Liver (tissue), 9 donors: ENCODE measurements around the gene PDK4. TPM values are rescaled to one million over a fixed set of nuclear protein-coding genes. Genes with fewer than 3 reads are reported as not detected.

ENCODE experiments used
- DNase-seq: peaks from one replicate; pipeline ENCODE4 v3.0.0-alpha.2; 2017; ENCODE audit warnings: low spot score
- H3K27ac ChIP-seq, 2 donors: one replicate each; pipeline ENCODE4 v1.7.0; 2013; ENCODE audit warnings: inconsistent platforms in 2 of 2, low read length in 2 of 2, control low read depth in 1 of 2, low read depth in 1 of 2, mild to moderate bottlenecking in 1 of 2
- H3K27me3 ChIP-seq, 4 donors: one replicate each; pipeline versions ENCODE4 v1.6.1 to v1.7.0; 2013; ENCODE audit warnings: low read length in 3 of 4, inconsistent platforms in 1 of 4, mild to moderate bottlenecking in 1 of 4, moderate library complexity in 1 of 4; ENCODE audit not compliant: control insufficient read depth in 4 of 4, insufficient read depth in 4 of 4
- H3K36me3 ChIP-seq, 4 donors: one replicate each; pipeline versions ENCODE4 v1.6.1 to v1.7.0; 2013; ENCODE audit warnings: low read length in 3 of 4, mild to moderate bottlenecking in 3 of 4, low read depth in 1 of 4, moderate library complexity in 1 of 4; ENCODE audit not compliant: control insufficient read depth in 4 of 4, insufficient read depth in 3 of 4
- H3K4me1 ChIP-seq, 4 donors: one replicate each; pipeline versions ENCODE4 v1.6.1 to v1.7.0; 2013; ENCODE audit warnings: low read length in 3 of 4, mild to moderate bottlenecking in 3 of 4, moderate library complexity in 1 of 4; ENCODE audit not compliant: control insufficient read depth in 4 of 4, insufficient read depth in 4 of 4
- H3K4me3 ChIP-seq, 3 donors: one replicate each; pipeline versions ENCODE4 v1.6.1 to v1.7.0; 2013; ENCODE audit warnings: low read length in 3 of 3, control low read depth in 1 of 3, low read depth in 1 of 3, mild to moderate bottlenecking in 1 of 3
- H3K9ac ChIP-seq, 2 donors: one replicate each; pipeline ENCODE4 v1.7.0; 2013; ENCODE audit warnings: low read length in 2 of 2, mild to moderate bottlenecking in 2 of 2, moderate library complexity in 2 of 2, control low read depth in 1 of 2, low read depth in 1 of 2
- H3K9me3 ChIP-seq, 4 donors: one replicate each; pipeline versions ENCODE4 v1.6.1 to v1.7.0; 2013; ENCODE audit warnings: low read length in 3 of 4; ENCODE audit not compliant: control insufficient read depth in 4 of 4
- EGR1 ChIP-seq, 2 donors: IDR thresholded peaks; 2 replicates each; pipeline ENCODE4 v1.6.1; 2016 to 2018; ENCODE audit warnings: antibody characterized with exemption in 2 of 2, low read depth in 2 of 2
- FOXA2 ChIP-seq: IDR thresholded peaks from 2 replicates; pipeline ENCODE4 v1.6.1; 2016; ENCODE audit warnings: antibody characterized with exemption
- GABPA ChIP-seq, 2 donors: IDR thresholded peaks in 1 of 2; conservative IDR thresholded peaks in 1 of 2; 2 replicates each; pipeline ENCODE4 v1.6.1; 2016; ENCODE audit warnings: antibody characterized with exemption in 2 of 2, mild to moderate bottlenecking in 1 of 2, moderate library complexity in 1 of 2
- HNF4A ChIP-seq, 2 donors: conservative IDR thresholded peaks; 2 replicates each; pipeline ENCODE4 v1.6.1; 2016; ENCODE audit warnings: antibody characterized with exemption in 2 of 2, mild to moderate bottlenecking in 2 of 2
- NR2F2 ChIP-seq: IDR thresholded peaks from 2 replicates; pipeline ENCODE4 v1.6.1; 2016; ENCODE audit warnings: antibody characterized with exemption
- RXRA ChIP-seq, 2 donors: IDR thresholded peaks; 2 replicates each; pipeline ENCODE4 v1.6.1; 2017 to 2018; ENCODE audit warnings: antibody characterized with exemption in 2 of 2, mild to moderate bottlenecking in 1 of 2
- TAF1 ChIP-seq: conservative IDR thresholded peaks from 2 replicates; pipeline ENCODE4 v1.6.1; 2016; ENCODE audit warnings: antibody characterized with exemption, mild to moderate bottlenecking
- WGBS: extraction: QIAGEN DNeasy Blood & Tissue Kit; methylation state at CpG from one replicate; pipeline ENCODE4 v1.1.7; 2013; 5-methylcytosine and 5-hydroxymethylcytosine counted together
- polyA plus RNA-seq, 2 donors: library from polyadenylated mRNA; stranded (reverse) in 1 of 2; unstranded in 1 of 2; fragments of 200-250 nt in 1 of 2; fragments of >200 nt in 1 of 2; fragmentation: Nextera tagmentation in 1 of 2; extraction: Ambion mirVana in 1 of 2; gene quantifications; one replicate each; pipeline versions ENCODE4 v1.2.1 to v1.2.3, GENCODE V29; 2013 to 2015
- total RNA-seq, 2 donors: library from RNA; depleted of rRNA; stranded (reverse); fragments of >200 nt; gene quantifications; one replicate each; pipeline ENCODE4 v1.2.3, GENCODE V29; 2014
- TF ChIP-seq, protein P1 (sequence below): IDR thresholded peaks from 2 replicates; pipeline ENCODE4 v1.6.1; 2016; ENCODE audit warnings: antibody characterized with exemption, mild to moderate bottlenecking
- TF ChIP-seq, protein P2 (sequence below): IDR thresholded peaks from 2 replicates; pipeline ENCODE4 v1.6.1; 2016; ENCODE audit warnings: antibody characterized with exemption
- TF ChIP-seq, protein P3 (sequence below): IDR thresholded peaks from 2 replicates; pipeline ENCODE4 v1.6.1; 2016; ENCODE audit warnings: antibody characterized with exemption
- donor health status: healthy.
- donor health status: healthy.
- donor health status: healthy.
- donor health status: healthy.
- donor health status: healthy.

Gene PDK4
- total and polyA plus RNA-seq, 4 donors: 6.3 to 116 (median 50.0) TPM

DNA sequence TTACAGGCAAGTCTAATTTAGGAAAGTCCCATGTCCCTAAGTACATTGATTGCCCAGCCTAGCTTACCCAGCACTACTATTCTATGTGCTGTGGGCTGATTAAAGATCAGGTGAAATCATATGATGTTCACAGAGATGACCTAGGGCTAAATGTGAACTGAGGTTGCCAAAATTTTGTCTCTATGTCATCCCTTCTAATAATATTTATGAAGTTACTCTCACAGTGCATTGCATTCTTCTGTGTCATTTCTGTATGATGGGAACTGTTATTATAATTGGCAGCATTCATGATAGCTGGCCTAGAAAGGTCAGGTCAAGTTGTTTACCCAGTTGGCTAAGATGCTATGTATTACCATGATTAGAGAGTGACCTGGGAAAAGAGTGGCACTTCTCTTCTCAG is 2.8 kb upstream of the PDK4 start (continued):
- TF ChIP-seq, protein P1, sequence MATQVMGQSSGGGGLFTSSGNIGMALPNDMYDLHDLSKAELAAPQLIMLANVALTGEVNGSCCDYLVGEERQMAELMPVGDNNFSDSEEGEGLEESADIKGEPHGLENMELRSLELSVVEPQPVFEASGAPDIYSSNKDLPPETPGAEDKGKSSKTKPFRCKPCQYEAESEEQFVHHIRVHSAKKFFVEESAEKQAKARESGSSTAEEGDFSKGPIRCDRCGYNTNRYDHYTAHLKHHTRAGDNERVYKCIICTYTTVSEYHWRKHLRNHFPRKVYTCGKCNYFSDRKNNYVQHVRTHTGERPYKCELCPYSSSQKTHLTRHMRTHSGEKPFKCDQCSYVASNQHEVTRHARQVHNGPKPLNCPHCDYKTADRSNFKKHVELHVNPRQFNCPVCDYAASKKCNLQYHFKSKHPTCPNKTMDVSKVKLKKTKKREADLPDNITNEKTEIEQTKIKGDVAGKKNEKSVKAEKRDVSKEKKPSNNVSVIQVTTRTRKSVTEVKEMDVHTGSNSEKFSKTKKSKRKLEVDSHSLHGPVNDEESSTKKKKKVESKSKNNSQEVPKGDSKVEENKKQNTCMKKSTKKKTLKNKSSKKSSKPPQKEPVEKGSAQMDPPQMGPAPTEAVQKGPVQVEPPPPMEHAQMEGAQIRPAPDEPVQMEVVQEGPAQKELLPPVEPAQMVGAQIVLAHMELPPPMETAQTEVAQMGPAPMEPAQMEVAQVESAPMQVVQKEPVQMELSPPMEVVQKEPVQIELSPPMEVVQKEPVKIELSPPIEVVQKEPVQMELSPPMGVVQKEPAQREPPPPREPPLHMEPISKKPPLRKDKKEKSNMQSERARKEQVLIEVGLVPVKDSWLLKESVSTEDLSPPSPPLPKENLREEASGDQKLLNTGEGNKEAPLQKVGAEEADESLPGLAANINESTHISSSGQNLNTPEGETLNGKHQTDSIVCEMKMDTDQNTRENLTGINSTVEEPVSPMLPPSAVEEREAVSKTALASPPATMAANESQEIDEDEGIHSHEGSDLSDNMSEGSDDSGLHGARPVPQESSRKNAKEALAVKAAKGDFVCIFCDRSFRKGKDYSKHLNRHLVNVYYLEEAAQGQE: no peak
- TF ChIP-seq, protein P2, sequence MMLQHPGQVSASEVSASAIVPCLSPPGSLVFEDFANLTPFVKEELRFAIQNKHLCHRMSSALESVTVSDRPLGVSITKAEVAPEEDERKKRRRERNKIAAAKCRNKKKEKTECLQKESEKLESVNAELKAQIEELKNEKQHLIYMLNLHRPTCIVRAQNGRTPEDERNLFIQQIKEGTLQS: no peak

DNA sequence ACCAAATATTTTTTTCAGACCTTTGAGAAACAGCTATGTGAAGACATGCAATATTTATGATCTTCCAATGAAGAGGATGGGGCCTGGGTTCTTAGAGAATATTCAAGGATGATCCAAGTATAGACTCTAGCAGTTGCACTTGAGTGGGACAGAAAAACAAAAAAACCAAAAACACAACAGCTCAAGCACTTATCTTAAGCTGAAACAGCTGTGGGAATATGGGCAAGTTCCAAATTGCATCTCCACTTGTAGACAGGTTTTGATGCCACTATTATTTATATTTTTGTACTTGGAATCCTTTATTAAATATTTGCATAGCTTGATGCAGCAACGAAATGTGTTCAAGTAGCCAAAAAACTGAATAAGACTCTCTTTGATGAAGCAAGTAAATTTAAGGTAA is 2.2 kb upstream of the PDK4 start:
- 25% methylated on average over 1 of the region's 1 CpG for WGBS
- H3K4me1 ChIP-seq: peaks cover 6 to 24% (median 14%) of the 10 kb centered on the region in 4 donors
- H3K9me3 ChIP-seq: no peaks in the 10 kb centered on the region
- TF ChIP-seq, protein P1: no peak
- TF ChIP-seq FOXA2 (no peak), TAF1 (no peak), EGR1 (IDR thresholded peaks at IDR 0.05; ENCODE audit: low read depth in 2 of 2) (no peak), HNF4A (conservative IDR thresholded peaks at IDR 0.05) (no peak)
- TF ChIP-seq, protein P3, sequence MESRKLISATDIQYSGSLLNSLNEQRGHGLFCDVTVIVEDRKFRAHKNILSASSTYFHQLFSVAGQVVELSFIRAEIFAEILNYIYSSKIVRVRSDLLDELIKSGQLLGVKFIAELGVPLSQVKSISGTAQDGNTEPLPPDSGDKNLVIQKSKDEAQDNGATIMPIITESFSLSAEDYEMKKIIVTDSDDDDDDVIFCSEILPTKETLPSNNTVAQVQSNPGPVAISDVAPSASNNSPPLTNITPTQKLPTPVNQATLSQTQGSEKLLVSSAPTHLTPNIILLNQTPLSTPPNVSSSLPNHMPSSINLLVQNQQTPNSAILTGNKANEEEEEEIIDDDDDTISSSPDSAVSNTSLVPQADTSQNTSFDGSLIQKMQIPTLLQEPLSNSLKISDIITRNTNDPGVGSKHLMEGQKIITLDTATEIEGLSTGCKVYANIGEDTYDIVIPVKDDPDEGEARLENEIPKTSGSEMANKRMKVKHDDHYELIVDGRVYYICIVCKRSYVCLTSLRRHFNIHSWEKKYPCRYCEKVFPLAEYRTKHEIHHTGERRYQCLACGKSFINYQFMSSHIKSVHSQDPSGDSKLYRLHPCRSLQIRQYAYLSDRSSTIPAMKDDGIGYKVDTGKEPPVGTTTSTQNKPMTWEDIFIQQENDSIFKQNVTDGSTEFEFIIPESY: no peak
- H3K36me3 ChIP-seq: peaks cover 0 to 10% (median 4%) of the 10 kb centered on the region in 4 donors
- DNase-seq: no peak
- no peak overlapping the region for H3K9ac ChIP-seq
- H3K27me3 ChIP-seq: no peaks in the 10 kb centered on the region
- no peak overlapping the region for H3K27ac ChIP-seq
- H3K4me3 ChIP-seq: no peak overlapping the region

DNA sequence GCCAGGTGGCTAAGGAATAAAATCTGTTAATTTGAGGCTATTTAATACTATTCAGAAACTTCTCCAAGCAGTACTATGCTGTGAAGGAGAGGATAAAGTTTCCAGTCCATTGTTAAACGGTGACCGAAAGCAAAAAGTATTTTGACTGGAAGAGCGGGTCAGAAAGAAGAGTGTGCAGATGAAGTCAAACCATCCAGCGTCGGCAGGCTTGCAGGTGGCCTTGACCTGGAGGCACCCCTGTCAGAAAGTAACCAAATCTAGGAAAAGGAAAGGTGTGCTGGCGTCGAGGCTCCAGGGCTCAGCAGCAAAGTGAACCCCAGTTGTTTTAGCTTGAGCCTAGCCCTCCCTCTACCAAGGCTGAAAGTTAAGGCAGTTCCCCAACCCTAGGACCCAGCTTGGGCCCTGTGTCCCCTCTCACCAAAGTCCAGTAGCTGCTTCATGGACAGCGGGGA is 544 bp downstream of the PDK4 start:
- Histone ChIP-seq H3K27me3 (no peaks in the 10 kb centered on the region), H3K36me3 (peaks cover 0 to 29% (median 15%) of the 10 kb centered on the region in 4 donors), H3K4me1 (peaks cover 8 to 48% (median 27%) of the 10 kb centered on the region in 4 donors), H3K27ac (peak overlapping the region; percentile 87 to 97), H3K9ac (peak overlapping the region; percentile 83 to 99), H3K9me3 (no peaks in the 10 kb centered on the region), H3K4me3 (peak overlapping the region; percentile 79 to 98 (median 96))
- DNase-seq: no peak
- TF ChIP-seq, protein P3: no peak
- TF ChIP-seq NR2F2: peak; percentile 55
- no peak for TF ChIP-seq FOXA2
- TF ChIP-seq HNF4A (conservative IDR thresholded peaks at IDR 0.05): peak in 1 of 2 donors; percentile 45
- peak; percentile 76 to 81 for TF ChIP-seq RXRA (IDR thresholded peaks at IDR 0.05)
- TF ChIP-seq GABPA (IDR thresholded peaks at IDR 0.05 in 1 of 2, conservative IDR thresholded peaks at IDR 0.05 in 1 of 2): no peak
- WGBS: 6% methylated on average over 8 of the region's 8 CpGs
